Measurements from ENCODE around the gene ANXA10. TPM values are rescaled to one million over a fixed set of nuclear protein-coding genes. Genes with fewer than 3 reads are reported as not detected.

Gene ANXA10
- total RNA-seq, 2 experiments from 2014 or later: not detected

Other genes with a start within 250 kb of the ANXA10 start
- gene DDX60, start 226.2 kb downstream of the ANXA10 start, total RNA-seq: 100 to 1,000 TPM; 125 to 127 TPM